ENCODE results near the gene CLN6.
"Not testable (repeated sequence)": the region's sequence is repeated elsewhere in the genome, so short reads cannot be mapped to it uniquely, and the experiment has no call there.

Gene CLN6

GRCh38 chr15:68196445-68197169 is 32.9 kb downstream of the CLN6 start:
- no peak for DNase-seq (ENCODE audit: extremely low spot score, insufficient read length, low read depth)

GRCh38 chr15:68195336-68196112 is 34.0 kb downstream of the CLN6 start:
- FAIRE-seq (no peak), DNase-seq (ENCODE audit: extremely low spot score, insufficient read length, low read depth) (no peak)

More at GRCh38 chr15:68196445-68197169, 32.9 kb downstream of the CLN6 start:
- no peak for FAIRE-seq

GRCh38 chr15:68192804-68193486 is 36.6 kb downstream of the CLN6 start:
- no peak for DNase-seq (ENCODE audit: extremely low spot score, insufficient read length, low read depth)
- FAIRE-seq, result no peak

- FAIRE-seq (no peak), DNase-seq (ENCODE audit: extremely low spot score, insufficient read length, low read depth) (no peak)
Observed at GRCh38 chr15:68192117-68192516, 37.4 kb downstream of the CLN6 start.

- FAIRE-seq (no peak), DNase-seq (ENCODE audit: extremely low spot score, insufficient read length, low read depth) (no peak)
Observed at GRCh38 chr15:68191555-68191954, 38.0 kb downstream of the CLN6 start.

GRCh38 chr15:68190048-68190447 is 39.5 kb downstream of the CLN6 start:
- DNase-seq (ENCODE audit: extremely low spot score, insufficient read length, low read depth) (no peak), FAIRE-seq (no peak)

GRCh38 chr15:68188647-68189046 is 40.9 kb downstream of the CLN6 start:
- DNase-seq (ENCODE audit: extremely low spot score, insufficient read length, low read depth), result no peak
- no peak for FAIRE-seq

- FAIRE-seq (no peak), DNase-seq (ENCODE audit: extremely low spot score, insufficient read length, low read depth) (no peak)
Observed at GRCh38 chr15:68187559-68187958, 42.0 kb downstream of the CLN6 start.

GRCh38 chr15:68186671-68187397 is 42.7 kb downstream of the CLN6 start:
- DNase-seq (ENCODE audit: extremely low spot score, insufficient read length, low read depth), result no peak
- no peak for FAIRE-seq

GRCh38 chr15:68184616-68185480 is 44.7 kb downstream of the CLN6 start:
- DNase-seq (ENCODE audit: extremely low spot score, insufficient read length, low read depth) (no peak), FAIRE-seq (no peak)

GRCh38 chr15:68183616-68184315 is 45.8 kb downstream of the CLN6 start:
- no peak for FAIRE-seq

GRCh38 chr15:68177742-68178141 is 51.8 kb downstream of the CLN6 start:
- FAIRE-seq (no peak), DNase-seq (ENCODE audit: extremely low spot score, insufficient read length, low read depth) (no peak)

More at GRCh38 chr15:68183616-68184315, 45.8 kb downstream of the CLN6 start:
- DNase-seq (ENCODE audit: extremely low spot score, insufficient read length, low read depth), result no peak

- DNase-seq (ENCODE audit: extremely low spot score, insufficient read length, low read depth) (no peak), FAIRE-seq (no peak)
Observed at GRCh38 chr15:68176601-68177000, 52.9 kb downstream of the CLN6 start.

- FAIRE-seq (no peak), DNase-seq (ENCODE audit: extremely low spot score, insufficient read length, low read depth) (no peak)
Observed at GRCh38 chr15:68175526-68175925, 54.0 kb downstream of the CLN6 start.

- no peak for FAIRE-seq
- no peak for DNase-seq (ENCODE audit: extremely low spot score, insufficient read length, low read depth)
Observed at GRCh38 chr15:68173119-68173518, 56.4 kb downstream of the CLN6 start.

- not testable (repeated sequence) for DNase-seq (ENCODE audit: extremely low spot score, insufficient read length, low read depth); FAIRE-seq
Observed at GRCh38 chr15:68172037-68172436, 57.5 kb downstream of the CLN6 start.

- FAIRE-seq (no peak), DNase-seq (ENCODE audit: extremely low spot score, insufficient read length, low read depth) (no peak)
Observed at GRCh38 chr15:68166847-68167246, 62.7 kb downstream of the CLN6 start.

GRCh38 chr15:68163191-68163590 is 66.3 kb downstream of the CLN6 start:
- FAIRE-seq, result no peak
- no peak for DNase-seq (ENCODE audit: extremely low spot score, insufficient read length, low read depth)
